ENCODE results near the gene MANSC4.

The MANSC4 gene

DNA sequence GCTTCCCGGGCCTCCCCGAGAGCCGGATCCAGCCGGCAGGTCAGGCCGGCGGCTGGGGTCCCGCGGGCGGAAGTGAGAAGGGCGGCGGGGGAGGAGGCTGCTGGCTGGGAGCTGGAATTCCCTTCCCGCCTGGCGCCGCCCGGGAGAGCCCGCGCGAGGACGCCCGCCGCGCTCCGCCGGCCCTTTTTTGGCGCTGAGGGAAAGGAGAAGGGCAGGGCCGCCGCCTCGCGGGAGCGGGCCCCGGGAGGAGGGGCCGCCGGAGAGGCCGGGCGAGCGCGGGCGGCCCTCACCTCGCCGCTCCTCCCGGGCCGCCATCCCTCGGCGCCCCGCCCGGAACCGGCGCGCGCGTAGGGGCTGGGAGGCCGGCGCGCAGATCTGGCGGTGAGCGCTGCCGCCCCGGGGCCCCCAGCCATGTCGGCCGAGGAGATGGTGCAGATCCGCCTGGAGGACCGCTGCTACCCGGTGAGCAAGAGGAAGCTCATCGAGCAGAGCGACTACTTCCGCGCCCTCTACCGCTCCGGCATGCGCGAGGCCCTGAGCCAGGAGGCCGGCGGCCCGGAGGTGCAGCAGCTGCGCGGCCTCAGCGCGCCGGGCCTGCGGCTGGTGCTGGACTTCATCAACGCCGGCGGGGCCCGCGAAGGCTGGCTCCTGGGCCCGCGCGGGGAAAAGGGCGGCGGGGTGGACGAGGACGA is at the start of gene MANSC4, which contains the start of gene KLHL42:
Gene MANSC4, minus strand, starts transcription at position 317 of the 692 bp plus-strand sequence. CDS start 8,960 bp downstream, outside the sequence.
Gene KLHL42, plus strand, starts transcription at position 314 of the 692 bp plus-strand sequence. Its CDS starts 98 bp downstream, at position 412.
- peak; percentile 78 for DNase-seq (ENCODE audit: low spot score)

DNA sequence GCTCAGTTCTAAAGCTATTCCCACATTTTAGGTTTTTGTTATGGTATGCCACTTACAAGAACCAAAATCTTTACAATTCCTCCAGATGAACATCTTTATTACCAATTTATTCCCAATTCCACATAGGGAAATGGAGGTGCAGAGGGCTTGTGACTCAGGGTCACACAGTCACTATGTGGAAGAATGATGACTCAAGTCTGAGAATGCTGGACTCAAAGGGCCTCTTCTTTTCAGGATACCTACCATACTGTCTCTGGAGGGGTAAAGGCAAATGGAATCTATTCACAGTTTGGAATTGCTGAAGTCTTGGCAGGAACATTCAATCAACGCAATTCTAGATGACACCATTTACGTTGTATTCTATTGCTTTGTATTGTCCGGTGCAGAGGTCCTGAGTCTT is 48.2 kb upstream of the MANSC4 start:
- DNase-seq (ENCODE audit: low spot score) = no peak

DNA sequence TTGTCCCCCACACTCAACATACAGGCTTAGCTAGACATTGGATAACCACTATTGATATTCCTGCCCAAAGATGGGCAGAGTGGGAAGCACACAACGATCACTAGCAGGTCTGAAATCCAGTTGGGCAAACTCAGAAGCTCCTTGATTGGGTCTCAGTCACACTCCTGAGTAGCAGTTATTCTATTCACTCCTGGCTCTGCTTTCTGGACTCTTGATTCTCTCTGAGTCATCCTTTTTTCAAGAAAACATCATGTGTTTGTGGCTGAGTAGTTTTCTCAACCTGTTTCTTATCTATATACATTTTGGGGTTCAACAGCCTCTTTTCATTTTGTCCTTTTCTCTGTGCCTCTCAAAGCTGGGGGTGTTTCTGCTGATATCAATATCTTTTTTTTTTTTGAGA is 46.0 kb upstream of the MANSC4 start:
- no peak for DNase-seq (ENCODE audit: low spot score)

DNA sequence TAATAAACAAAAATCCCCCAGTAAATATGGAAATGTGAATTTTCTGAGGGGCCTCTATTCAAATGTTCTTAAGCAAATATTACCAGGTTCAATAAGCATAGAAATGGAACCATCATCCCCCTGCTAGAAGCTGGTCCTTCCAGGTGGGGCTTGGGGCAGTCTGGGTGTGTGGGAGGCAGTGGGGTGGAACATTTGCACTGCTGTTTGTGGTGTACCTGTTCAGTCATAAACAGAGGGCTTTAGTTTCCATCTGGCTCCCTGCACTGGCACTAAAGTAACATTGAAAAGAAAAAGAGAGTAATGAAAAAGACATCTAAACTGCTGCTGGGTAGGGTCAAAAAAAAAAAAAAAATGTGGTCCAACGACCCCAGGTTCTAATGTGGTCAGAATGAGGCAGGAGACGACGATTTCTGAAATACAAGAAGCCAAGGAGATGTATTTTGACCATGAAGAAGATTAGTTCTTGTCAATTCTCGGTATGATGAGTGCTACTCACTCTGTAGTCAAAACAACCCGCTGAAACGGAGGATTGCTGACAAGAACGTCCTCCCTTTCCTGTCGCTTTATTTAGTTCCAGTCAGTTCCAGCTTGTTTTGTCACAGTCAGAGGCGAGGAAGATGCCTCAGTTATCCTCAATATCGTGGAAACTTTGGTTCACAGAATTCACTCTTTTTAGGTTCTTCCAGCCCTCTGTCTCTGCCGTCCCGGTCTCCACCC is 44.2 kb upstream of the MANSC4 start:
- no peak for DNase-seq (ENCODE audit: low spot score)

DNA sequence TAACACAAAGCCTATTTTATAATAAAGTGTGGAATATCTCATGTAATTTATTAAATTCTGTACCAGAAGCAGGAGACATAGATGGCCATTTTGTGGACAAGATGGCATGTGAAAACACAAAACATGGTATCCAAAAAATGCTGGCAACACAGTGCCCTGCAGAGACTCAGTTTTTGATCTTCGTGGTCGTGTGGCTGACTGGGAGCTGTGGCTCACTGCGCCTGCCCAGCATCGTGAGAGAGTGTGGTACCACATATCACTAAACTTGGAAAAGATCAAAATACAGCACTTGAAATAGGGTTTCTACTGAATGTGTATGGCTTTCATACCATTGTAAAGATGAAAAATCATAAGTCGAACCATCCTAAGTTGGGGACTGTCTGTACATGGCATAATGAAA is 43.0 kb upstream of the MANSC4 start:
- DNase-seq (ENCODE audit: low spot score) = no peak

DNA sequence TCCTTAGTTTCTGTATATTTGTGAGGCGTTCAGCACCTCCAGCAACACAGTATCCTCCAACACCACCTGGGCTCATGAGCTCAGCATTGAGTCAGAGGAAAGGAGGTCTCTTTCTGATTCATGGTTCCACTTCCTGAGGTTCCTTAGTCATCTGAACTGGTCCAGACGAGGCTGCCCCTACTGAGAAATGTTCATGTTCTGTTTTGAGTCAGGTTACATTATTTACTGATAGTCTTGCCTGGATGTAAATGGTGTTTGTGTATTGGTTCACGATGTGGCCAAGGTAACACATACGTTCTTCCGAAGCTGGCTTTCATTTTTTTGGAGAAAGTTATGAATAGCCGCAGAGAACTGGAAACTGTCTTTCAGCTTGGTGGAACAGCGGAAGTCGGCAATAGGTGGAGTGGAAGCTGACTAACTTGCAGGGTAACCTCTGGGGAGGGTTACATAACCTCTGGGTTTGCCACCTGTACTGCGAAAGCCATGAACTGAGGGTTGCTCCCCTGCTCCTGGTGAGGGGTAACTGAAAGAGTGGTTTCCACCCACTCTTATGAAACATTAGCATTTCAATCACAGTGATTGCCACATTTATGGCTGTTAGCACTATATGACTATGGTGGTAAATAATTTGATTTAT is 42.2 kb upstream of the MANSC4 start:
- no peak for DNase-seq (ENCODE audit: low spot score)

DNA sequence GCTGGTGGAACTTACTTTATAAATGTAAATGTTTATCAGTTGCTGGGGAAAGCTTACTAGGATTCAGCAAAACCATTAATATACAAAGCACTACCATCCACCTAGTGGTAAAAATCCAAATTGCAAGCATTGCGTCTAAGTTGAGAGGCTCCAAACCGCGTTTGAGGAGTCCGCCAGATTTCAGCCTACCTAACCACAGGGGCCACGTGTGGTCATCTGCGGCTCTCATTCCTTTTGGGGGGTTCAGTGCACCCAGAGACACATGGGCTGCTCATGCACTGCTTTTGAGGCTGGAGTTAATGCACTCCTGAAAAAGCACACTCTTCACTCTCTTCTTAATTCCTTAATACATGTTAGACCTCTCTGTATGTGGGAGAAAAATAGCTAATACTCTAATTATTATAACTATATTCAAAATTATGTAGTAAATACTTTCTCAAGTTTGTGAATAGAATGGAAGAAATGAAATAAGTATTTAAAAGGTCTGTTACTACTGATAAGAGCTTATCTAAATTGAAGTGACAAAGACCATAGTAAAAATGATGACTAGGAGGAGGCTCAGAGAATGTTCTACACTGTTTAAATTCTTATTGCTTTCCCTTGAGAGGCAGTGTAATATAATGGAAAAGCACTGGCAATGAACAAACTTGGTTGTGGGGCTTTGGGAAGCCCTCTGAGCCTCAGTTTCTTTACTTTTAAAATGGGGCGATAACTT is 41.4 kb upstream of the MANSC4 start:
- peak; percentile 87 for DNase-seq (ENCODE audit: low spot score)

DNA sequence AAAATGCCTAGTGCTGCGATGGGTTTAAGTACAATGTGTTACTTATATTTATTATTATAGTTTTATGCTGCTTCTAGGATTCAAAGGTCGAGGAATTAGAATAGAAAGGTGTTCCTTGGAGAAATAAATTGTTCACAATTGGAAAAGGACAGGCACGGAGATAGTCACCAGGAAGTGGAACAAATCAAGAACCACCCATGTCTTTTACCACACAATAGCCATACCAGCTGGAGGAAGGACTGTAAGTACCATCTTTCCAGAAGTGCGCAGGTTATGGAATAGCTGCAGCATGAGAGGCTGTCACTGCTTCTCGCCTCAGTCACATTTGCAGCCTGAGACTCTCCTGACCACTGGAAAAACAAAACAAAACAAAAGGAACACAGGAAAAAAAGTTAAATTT is 40.5 kb upstream of the MANSC4 start:
- no peak for DNase-seq (ENCODE audit: low spot score)

DNA sequence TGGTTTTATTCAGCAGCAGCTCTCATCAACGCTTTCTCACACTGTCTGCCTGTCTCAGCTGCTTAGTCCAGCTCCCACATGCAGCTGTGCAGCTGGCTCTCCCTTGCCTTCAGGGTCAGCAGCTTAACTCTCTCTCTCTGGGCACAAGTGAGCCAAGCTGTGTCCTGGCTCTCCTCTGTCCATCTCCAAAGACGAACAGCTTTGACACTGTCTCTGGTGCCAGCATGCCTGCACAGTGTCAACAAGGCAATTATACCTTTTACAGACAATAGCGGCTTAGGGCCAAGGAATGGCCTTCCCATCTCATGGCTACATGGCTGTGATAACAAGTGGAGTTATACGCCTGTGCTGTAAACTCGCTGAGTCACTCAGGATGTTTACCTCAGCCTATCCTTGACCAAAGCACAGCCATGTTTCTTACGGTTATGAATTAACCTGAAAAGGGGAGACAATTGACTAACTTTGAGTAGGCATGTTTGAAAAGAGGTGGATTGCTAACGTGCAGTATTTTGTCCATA is 38.4 kb upstream of the MANSC4 start:
- DNase-seq (ENCODE audit: low spot score) = no peak

DNA sequence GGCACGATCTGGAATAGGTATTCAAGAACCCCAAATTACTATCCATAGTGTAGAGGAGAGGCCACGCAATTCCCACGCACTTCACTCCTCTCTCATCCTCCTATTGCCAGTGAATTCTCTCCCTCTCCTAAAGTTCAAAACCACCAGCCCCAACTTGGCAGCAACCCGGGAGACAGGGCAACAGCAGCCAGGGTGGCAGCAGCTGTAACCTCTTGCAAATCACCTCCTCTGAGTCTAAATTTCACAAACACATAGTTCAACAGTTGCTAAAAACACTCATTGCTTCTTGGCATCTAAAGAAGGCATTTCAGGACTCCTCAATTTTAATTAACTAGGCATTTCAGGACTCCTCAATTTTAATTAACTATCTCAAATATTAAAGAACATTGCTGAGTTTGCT is 37.7 kb upstream of the MANSC4 start:
- no peak for DNase-seq (ENCODE audit: low spot score)

DNA sequence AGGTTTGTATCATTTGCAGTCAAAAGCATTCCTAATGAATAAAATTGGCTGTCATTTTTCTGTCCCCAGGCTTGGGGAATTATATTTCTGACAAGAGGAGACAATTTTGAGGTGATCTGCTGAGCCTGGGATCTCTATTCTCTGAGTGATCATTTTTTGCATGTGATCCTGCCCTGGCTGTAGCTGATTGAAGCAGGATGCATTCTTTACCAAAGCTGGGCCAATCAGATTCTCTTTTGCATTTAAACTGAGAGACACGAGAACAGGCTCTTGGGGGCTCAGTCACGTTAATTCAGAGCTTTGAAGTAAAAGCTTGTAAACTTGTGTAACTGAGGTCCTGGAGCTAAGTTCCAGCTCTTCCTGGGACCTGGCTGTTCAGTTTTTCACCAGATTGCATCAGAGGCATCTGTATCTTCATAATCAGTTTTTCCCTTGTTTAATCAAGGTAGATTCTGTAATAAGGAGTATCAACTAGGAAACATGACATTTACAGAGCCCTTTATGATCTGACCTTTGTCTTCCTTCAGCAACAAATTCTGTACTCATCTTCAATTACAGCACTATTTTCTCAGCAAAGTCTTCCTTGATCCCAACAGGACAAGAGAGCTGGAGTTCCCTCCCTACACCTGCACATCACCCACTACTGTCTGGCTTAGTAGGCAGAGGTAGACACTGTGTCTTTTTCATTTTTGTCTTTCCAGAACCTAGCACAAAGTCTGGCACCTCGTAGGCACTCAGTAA is 35.0 kb upstream of the MANSC4 start:
- DNase-seq (ENCODE audit: low spot score) = peak; percentile 72

DNA sequence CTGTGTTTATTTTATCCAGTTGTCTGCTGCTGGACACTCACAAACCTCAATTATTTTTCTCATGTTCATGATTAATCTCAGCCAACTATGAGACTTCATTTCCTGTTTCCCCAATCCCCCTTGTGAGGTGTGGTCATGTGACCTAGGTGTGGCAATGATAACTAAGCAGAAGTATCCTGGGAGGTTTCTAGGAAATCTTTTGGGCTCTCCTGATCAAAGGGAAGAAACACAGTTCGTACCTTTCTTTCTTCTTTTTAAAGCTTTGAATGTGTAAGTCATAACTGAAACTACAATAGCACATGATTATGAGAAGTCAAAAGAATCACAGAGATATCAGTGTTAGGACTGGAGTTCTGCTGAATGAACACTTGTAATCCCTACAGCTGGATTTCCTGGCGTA is 34.4 kb upstream of the MANSC4 start:
- peak; percentile 41 for DNase-seq (ENCODE audit: low spot score)

DNA sequence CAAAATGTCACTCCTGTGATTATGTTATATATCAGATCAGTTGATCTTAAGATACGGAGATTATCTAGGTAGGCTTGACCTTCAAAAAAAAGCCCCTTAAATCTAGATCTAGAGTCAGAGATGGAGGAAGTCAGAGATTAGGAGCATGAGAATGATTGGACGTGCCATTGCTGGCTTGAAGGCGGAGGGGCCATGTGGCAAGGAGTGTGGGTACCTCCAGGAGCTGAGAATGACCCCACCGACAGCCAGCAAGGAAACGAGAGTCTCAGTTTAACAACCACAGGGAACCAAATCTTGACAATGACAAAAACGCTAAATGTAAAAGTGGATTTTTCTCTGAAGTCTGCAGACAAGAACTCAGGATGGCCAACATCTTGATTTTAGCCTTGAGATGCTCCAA is 32.5 kb upstream of the MANSC4 start:
- no peak for DNase-seq (ENCODE audit: low spot score)

DNA sequence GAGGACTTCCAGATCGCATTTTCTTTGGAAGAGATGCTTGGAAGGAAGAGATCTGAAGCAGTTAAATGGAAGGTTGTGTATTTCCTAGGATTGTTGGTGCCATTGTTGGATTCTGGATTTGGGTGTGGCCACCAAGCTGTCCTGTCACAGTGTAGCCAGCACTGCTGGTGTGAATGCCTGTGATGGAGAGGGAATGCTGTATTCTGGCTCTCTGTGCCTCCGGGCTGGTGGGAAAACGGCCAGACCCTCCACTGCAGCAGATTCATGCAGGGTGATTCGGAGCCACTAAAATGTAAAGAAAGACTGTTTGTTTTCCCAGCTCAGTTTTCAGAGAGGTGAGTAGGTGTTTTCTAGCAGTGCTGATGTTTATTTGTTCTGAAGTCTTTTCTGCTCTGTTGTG is 30.7 kb upstream of the MANSC4 start:
- no peak for DNase-seq (ENCODE audit: low spot score)

DNA sequence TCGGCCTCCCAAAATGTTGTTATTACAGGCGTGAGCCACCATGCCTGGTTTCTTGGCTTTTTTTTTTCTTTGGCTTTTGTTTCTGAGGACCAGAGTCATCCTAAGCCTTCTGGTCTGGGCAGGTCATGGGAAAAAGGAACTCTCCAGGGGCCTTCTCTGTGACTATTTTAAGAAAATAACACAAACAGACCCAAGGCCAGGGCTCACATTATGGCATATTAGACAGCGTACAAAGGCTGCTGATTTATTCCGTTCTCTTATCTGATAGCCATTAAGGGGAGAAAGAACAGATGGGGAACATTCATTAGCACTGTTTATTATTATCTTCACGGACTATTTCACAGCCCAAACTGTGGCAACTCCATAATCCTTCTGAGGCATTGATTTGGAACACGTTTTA is 28.8 kb upstream of the MANSC4 start:
- DNase-seq (ENCODE audit: low spot score) = no peak

DNA sequence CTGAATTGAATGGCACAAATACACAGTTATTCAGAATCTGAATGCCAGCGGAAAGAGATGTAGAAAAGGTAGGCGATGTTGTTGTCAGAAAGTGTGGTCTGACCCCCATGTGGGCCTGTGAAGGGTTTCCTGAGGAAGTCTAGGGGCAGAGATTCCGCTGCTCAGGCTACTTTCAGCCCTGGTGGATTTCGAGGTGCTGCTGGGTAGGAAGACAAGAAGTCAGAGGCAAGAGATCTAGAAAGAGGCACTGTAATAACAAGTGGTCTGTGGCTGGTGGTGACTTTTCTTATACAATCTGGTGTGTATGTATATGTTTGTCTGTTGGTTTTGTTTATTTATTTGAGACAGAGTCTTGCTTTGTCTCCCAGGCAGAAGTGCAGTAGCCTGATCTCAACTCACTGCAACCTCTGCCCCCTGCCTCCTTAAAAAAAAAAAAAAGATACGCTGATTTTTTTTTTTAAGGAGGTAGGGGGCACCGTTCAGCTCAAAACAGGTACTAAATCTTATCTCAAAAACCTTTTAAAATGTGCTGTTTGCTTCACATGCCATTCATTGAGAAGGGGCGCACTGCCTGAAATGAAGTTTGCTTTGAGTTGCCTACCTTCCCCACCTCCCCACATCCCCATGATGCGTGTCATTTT is 27.1 kb upstream of the MANSC4 start:
- no peak for DNase-seq (ENCODE audit: low spot score)

DNA sequence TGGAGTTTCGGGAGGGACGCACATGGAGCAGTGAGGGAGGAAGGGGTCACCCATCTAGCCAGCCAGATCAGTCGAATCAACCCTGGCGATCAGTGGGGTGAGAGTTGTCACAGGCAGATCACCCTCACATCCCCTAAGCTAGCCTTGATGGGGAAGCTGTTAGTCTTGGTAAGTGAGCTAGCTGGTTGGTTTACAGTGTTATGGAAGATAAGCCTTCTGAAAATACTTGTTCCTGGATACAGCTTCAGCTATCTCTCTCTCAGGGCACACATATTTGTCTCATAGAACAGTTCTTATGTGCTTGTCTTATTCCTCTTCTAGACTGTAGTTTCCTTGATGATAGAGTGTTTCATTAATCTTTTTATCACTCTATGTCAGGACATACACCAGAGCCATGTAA is 26.2 kb upstream of the MANSC4 start:
- DNase-seq (ENCODE audit: low spot score) = no peak

DNA sequence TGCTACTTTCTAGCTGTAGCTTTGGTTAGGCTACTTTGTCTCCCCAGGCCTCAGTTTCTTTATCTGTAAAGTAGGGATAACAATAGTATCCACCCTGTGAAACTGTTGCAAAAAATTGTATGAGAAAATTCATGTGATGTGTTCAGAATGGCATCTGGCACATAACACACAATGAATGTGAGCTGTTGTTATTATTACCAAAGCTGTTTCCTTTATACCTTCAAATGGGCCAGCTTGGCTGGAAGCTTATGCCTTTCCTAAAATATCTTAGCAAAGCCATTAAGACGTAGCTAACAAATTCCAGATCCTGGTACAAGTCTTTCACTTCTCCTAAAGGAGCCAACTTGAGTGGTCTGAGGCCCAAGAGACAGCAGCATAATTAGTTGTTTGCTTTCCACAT is 25.2 kb upstream of the MANSC4 start:
- DNase-seq (ENCODE audit: low spot score) = no peak

DNA sequence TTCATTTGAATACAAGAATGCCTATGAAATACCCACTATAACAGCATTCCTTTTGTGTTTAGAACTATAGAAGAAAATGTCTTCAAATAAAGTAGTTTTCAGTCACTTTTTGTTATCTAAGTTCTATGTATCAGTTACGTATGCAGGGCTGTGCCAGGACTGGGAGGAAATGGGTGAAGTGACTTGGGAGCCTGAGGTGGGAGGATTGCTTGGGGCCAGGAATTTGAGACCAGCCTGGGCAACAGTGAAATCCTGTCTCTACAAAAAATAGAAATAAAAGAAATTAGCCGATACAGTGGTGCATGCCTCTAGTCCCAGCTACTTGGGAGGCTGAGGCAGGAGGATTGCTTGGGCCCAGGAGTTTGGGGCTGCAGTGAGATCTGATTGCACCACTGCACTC is 22.9 kb upstream of the MANSC4 start:
- DNase-seq (ENCODE audit: low spot score) = no peak

DNA sequence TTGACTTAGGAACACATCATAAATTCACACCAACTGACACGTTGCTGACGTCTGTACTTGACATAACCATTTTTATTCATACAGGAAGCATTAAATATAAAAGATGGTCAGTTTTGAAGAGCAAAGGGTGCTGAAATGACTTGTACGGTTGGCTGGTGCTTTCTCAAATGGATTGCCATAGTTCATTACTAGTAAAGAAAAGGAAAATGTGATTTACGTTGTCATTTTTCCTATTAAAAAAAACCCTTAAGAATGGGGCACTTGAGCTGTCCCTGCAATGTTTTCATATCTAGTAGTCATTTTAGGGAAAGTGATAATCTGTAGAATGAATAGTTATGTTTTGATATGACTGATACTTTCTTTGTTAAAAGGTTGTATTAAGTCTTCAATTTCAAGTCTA is 22.5 kb upstream of the MANSC4 start:
- DNase-seq (ENCODE audit: low spot score) = no peak

DNA sequence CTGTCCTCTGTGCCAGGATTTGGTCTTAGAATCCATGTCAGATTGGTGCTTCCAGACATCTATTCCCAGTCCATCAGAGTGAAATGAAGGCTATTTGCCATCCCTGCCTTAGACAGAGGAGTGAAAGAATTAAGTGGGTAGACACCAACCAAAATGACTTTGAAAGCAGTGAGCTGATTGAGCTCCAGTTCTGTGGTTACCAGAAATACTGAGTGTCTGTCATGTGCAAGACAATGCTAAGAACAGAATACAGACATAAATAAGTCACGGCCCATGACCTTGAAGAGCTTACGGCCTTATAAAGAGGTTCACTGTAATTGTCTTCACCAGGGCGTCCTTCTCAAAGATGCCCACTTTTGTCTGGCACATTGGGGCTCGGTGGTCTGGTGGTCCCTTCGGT is 21.6 kb upstream of the MANSC4 start:
- no peak for DNase-seq (ENCODE audit: low spot score)

Data from LoVo (cell line).